ENCODE data around the gene GLP2R.

GLP2R gene

DNA sequence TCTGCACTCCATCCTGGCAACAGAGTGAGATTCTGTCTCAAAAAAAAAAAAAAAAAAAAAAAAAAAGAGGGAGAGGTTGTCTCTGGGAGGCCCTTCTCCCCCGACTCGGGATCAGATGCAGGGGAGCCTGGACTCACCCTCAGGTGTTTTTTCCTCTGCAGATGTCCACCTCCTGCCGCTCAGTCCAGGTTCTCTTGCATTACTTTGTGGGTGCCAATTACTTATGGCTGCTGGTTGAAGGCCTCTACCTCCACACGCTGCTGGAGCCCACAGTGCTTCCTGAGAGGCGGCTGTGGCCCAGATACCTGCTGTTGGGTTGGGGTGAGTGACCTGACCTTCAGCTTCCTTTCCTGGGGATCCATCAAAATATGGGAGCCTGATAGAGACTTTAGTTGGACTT is 34.1 kb downstream of the GLP2R start:
- no peaks in the 10 kb centered on the region for H3K27me3 ChIP-seq (replicated peaks; ENCODE audit: insufficient read depth, low read length)
- H3F3A ChIP-seq (ENCODE audit: insufficient read depth, low read length) = no peaks in the 10 kb centered on the region
- no peaks in the 10 kb centered on the region for H3K9me2 ChIP-seq (replicated peaks; ENCODE audit: insufficient read depth, low read length)
- H2AFZ ChIP-seq (ENCODE audit: low read length) = no peak overlapping the region
- H3K4me3 ChIP-seq (ENCODE audit: low read length) = no peak overlapping the region
- H3K36me3 ChIP-seq (replicated peaks; ENCODE audit: insufficient read depth, low read length) = no peaks in the 10 kb centered on the region
- no peak overlapping the region for H3K4me2 ChIP-seq (ENCODE audit: low read depth, low read length)
- H3K27ac ChIP-seq (ENCODE audit: low read length) = no peak overlapping the region
- no peaks in the 10 kb centered on the region for H3K9me3 ChIP-seq (replicated peaks; ENCODE audit: insufficient read depth, low read length)
- H3K9ac ChIP-seq (ENCODE audit: low read length) = no peak overlapping the region
- no peaks in the 10 kb centered on the region for H3K4me1 ChIP-seq (ENCODE audit: low read length)
- no peak for DNase-seq
- no peaks in the 10 kb centered on the region for H4K20me1 ChIP-seq (ENCODE audit: insufficient read depth, low read length)
- no peaks in the 10 kb centered on the region for H3K79me2 ChIP-seq (ENCODE audit: low read length)
- TF ChIP-seq EZH2 (optimal IDR thresholded peaks at IDR 0.05; ENCODE audit: low read depth, low read length) (no peak), EZH2phosphoT487 (IDR thresholded peaks at IDR 0.05; ENCODE audit: low read length) (no peak)
- TF ChIP-seq, protein P1, sequence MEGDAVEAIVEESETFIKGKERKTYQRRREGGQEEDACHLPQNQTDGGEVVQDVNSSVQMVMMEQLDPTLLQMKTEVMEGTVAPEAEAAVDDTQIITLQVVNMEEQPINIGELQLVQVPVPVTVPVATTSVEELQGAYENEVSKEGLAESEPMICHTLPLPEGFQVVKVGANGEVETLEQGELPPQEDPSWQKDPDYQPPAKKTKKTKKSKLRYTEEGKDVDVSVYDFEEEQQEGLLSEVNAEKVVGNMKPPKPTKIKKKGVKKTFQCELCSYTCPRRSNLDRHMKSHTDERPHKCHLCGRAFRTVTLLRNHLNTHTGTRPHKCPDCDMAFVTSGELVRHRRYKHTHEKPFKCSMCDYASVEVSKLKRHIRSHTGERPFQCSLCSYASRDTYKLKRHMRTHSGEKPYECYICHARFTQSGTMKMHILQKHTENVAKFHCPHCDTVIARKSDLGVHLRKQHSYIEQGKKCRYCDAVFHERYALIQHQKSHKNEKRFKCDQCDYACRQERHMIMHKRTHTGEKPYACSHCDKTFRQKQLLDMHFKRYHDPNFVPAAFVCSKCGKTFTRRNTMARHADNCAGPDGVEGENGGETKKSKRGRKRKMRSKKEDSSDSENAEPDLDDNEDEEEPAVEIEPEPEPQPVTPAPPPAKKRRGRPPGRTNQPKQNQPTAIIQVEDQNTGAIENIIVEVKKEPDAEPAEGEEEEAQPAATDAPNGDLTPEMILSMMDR (IDR thresholded peaks at IDR 0.05; ENCODE audit: low read length) = no peak

DNA sequence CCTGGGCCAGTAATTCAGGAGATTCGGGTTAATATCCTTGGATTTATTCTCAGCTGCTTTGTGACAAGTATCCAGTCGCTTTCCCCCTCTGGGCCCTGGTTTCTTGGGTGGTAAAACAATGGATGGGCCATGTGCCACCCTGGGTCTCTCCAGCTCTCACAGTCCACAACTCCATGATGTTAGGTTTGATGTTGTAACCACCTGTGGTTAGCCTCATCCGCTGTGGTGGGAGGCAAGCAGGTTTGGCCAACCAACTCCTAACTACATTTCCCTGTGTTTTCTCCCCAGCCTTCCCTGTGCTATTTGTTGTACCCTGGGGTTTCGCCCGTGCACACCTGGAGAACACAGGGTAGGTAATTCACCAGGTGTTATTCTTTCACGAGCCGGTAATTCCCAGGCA is 35.1 kb downstream of the GLP2R start:
- Histone ChIP-seq H3K9ac (ENCODE audit: low read length) (no peak overlapping the region), H3F3A (ENCODE audit: insufficient read depth, low read length) (no peaks in the 10 kb centered on the region), H3K27me3 (replicated peaks; ENCODE audit: insufficient read depth, low read length) (no peaks in the 10 kb centered on the region), H2AFZ (ENCODE audit: low read length) (no peak overlapping the region), H3K4me1 (ENCODE audit: low read length) (no peaks in the 10 kb centered on the region), H3K9me2 (replicated peaks; ENCODE audit: insufficient read depth, low read length) (no peaks in the 10 kb centered on the region), H3K27ac (ENCODE audit: low read length) (no peak overlapping the region), H3K4me2 (ENCODE audit: low read depth, low read length) (no peak overlapping the region), H3K36me3 (replicated peaks; ENCODE audit: insufficient read depth, low read length) (no peaks in the 10 kb centered on the region), H3K4me3 (ENCODE audit: low read length) (no peak overlapping the region), H3K9me3 (replicated peaks; ENCODE audit: insufficient read depth, low read length) (no peaks in the 10 kb centered on the region), H3K79me2 (ENCODE audit: low read length) (no peaks in the 10 kb centered on the region), H4K20me1 (ENCODE audit: insufficient read depth, low read length) (no peaks in the 10 kb centered on the region)
- DNase-seq = no peak
- TF ChIP-seq EZH2 (optimal IDR thresholded peaks at IDR 0.05; ENCODE audit: low read depth, low read length) (no peak), EZH2phosphoT487 (IDR thresholded peaks at IDR 0.05; ENCODE audit: low read length) (no peak)
- TF ChIP-seq, protein P1 (IDR thresholded peaks at IDR 0.05; ENCODE audit: low read length) = no peak

DNA sequence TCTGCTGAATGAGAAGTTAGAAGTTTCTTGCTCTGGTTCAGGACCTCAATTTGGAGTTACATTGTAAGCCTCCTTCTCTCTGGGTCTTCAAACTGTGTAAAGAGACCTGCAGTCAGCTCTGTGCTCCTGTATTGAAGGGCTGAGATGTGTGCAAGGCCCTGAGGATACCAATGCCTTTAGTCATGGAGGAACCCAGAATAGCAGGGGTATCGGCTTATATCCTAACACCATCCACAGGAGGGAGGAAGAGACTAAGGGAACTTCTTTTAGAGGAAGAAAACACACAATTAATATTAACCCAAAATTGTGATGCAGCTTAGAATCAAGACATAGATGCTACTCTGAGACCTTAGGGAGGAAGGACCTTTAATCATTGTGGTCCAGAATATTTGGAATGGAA is 36.5 kb downstream of the GLP2R start:
- TF ChIP-seq, protein P1 (IDR thresholded peaks at IDR 0.05; ENCODE audit: low read length) = no peak
- TF ChIP-seq EZH2 (optimal IDR thresholded peaks at IDR 0.05; ENCODE audit: low read depth, low read length) (no peak), EZH2phosphoT487 (IDR thresholded peaks at IDR 0.05; ENCODE audit: low read length) (no peak)
- no peaks in the 10 kb centered on the region for H3F3A ChIP-seq (ENCODE audit: insufficient read depth, low read length)
- H3K4me1 ChIP-seq (ENCODE audit: low read length) = no peaks in the 10 kb centered on the region
- H2AFZ ChIP-seq (ENCODE audit: low read length) = no peak overlapping the region
- no peaks in the 10 kb centered on the region for H3K79me2 ChIP-seq (ENCODE audit: low read length)
- H3K9me3 ChIP-seq (replicated peaks; ENCODE audit: insufficient read depth, low read length) = no peaks in the 10 kb centered on the region
- no peak overlapping the region for H3K9ac ChIP-seq (ENCODE audit: low read length)
- no peak overlapping the region for H3K27ac ChIP-seq (ENCODE audit: low read length)
- DNase-seq = no peak
- H3K9me2 ChIP-seq (replicated peaks; ENCODE audit: insufficient read depth, low read length) = no peaks in the 10 kb centered on the region
- H3K4me3 ChIP-seq (ENCODE audit: low read length) = no peak overlapping the region
- H3K27me3 ChIP-seq (replicated peaks; ENCODE audit: insufficient read depth, low read length) = no peaks in the 10 kb centered on the region
- H3K4me2 ChIP-seq (ENCODE audit: low read depth, low read length) = no peak overlapping the region
- no peaks in the 10 kb centered on the region for H3K36me3 ChIP-seq (replicated peaks; ENCODE audit: insufficient read depth, low read length)
- no peaks in the 10 kb centered on the region for H4K20me1 ChIP-seq (ENCODE audit: insufficient read depth, low read length)
